Umbilical cord (tissue), 2 donors: ENCODE data around the gene POGZ. TPM values are rescaled to one million over a fixed set of nuclear protein-coding genes. Genes with fewer than 3 reads are reported as not detected.
"Not testable (repeated sequence)": the region's sequence is repeated elsewhere in the genome, so short reads cannot be mapped to it uniquely, and the experiment has no call there.

Experiments
- DNase-seq: peaks from one replicate; pipeline ENCODE4 v3.0.0-alpha.2; 2015; ENCODE audit warnings: low spot score
- total RNA-seq: library from RNA; depleted of rRNA; stranded (reverse); fragments of >200 nt; gene quantifications from one replicate; pipeline ENCODE4 v1.2.3, GENCODE V29; 2014; ENCODE audit warnings: low replicate concordance; ENCODE audit not compliant: insufficient read depth

The POGZ gene
- total RNA-seq, 1 donor from 2014 or later = 39.5 TPM

DNA sequence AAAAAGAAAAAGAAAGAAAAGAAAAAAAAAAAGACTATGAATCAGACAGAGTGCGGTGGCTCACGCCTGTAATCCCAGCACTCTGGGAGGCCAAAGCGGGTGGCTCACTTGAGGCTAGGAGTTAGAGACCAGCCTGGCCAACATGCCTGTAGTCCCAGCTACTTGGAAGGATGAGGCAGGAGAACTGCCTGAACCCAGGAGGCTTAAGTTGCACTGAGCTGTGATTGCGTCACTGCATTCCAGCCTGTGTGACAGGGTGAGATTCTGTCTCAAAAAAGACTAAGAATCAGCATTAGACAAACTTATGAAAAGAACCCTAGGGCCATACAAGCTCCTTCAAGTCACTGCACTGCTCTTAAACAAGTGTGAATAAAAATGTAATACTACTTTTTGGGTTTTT lies 43.1 kb downstream of the POGZ start:
- peak; percentile 83 for DNase-seq

DNA sequence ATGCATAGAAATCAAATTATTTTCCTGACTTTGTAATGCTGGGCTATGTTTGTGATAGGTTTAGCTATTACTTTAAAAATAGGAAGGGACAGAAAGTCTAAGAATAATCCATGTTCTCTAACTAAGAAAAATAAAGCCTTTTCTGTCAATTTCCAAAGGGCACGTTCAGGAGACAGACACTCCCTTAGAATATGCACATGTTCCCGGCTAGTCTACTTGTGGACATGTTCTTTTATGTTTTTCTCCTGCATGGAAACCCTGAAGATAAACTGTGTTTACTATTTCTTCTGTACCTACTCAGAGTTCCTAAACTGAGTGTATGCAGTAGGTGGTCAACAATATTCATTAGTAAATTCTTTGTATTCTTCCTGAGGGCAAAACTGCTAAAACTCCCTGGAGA lies 47.4 kb downstream of the POGZ start:
- no peak for DNase-seq

DNA sequence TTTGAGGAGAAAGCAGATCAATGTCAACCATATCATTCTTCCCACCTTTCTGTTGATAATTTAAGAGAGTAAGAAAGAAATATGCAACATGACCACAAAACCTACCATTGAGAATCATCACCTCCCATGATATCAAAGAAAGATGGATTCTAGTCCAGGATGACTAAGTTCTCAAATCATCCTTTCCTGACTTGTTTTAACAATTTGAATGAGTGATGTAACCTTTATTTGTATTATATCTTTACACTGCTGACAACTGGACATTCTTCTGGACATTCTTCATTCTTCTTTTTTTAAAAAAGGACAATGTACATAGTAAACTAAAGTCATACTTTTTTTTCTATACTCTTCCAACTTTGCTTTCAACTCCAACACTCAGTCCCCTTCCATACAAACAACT lies 50.4 kb downstream of the POGZ start:
- no peak for DNase-seq

DNA sequence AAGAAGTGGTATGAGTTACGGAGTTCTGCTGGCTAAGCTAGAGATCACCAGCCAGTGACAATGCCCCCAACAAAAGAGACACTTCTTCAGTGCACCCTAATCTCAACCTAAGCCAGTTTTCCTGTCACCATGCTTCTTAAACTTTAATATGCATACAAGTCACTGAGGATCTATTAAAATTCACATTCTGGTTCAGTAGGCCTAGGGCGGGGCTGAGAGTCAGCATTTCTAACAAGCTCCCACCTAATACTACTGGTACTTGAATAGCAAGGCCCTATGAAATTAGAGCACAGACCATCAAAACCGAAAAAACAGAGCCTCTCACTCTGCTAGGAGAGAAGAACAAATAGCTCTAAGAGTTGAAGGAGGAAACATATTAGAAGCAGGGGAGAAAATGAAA lies 52.0 kb downstream of the POGZ start:
- no peak for DNase-seq

DNA sequence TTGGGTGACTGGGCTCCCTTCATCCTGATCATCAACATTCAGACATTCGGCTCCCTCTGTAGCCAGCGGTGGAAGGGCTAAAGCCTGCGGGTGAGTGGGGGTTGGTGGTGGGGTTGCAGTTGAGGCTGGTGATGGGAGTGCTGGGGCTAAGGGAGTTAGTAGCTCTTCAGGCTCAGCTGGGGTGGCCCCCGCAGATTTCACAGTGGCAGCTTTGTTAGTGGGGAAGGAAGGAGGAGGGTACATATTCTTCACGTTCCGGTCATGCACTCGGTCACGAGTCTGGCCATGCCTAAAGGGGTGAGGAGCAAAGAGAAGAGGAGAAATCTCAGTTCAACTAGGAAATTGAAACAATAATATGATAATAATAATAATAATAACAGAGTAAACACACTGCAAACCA lies 53.1 kb downstream of the POGZ start:
- DNase-seq = no peak

DNA sequence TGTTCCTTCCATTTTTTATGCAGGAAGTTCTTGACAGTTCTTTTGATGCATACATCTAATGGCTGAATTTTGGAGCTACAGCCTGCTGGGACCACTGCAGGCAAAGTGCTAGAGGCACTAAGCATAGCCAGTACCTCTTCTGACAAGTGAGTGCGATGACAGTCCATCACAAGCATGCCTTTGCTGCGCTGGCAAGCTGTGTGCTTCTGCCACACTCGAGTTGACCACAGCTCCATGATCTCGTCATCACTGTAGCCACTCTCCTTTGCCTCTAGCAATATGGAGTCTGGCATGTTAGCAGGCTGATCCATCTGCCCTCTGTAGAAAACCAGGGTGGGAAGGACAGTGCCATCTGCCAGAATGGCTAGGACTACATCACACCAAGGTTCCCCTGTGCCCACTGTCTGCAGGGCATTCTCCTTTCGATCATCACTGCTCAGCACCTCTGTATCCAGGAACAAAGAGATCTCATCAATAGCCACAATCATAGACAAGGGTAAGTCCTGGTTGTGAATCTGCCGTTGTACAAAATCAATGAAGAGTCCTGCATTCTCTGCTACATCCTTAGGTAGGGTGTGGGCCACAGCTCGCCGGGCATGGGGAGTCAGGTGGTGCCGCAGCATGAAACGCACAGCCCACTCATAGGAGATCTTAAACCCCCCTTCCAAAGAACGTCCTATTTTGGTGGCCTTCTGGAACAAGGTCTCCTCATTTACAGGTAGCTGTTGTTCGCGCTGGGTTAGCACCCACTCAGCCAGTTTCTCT lies 53.9 kb downstream of the POGZ start:
- no peak for DNase-seq

DNA sequence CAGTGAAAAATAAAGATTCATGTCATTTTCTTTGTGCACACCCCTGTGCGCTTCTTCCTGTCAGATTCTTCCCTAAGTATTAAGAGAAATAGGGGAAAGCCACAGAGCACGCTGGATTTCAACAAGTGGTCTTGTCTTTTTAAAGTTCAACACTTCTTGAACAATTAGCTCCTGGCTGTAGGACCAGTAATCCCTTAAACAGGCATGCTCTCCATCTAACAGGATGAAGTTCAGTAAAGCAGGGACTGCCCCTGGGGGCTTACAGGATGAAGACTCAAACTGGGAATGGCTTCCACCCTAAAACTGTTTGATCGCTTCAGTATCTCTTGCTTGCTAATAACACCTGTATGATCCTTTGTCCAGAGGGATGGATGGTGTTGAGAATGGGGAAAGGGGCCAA lies 55.7 kb downstream of the POGZ start:
- no peak for DNase-seq

DNA sequence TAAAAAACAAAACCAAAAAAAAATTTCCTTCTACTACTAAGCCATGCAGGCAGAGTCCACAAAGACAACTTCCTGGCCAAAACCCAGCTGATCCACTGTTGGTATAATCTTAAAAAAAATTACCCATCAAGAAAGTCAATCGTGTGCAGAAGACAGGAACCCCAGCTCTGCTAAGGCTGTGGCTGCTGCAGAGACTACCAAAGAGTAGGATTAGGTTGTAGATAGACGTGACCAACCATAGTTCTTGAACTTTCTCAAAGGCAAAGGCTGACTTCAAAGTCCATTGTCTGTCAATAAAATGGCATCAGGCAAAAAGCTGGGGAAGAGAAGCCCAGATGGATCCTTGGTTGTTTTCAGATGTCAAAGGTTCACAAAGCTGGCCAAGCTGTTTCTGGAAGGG lies 56.5 kb downstream of the POGZ start:
- DNase-seq = no peak

DNA sequence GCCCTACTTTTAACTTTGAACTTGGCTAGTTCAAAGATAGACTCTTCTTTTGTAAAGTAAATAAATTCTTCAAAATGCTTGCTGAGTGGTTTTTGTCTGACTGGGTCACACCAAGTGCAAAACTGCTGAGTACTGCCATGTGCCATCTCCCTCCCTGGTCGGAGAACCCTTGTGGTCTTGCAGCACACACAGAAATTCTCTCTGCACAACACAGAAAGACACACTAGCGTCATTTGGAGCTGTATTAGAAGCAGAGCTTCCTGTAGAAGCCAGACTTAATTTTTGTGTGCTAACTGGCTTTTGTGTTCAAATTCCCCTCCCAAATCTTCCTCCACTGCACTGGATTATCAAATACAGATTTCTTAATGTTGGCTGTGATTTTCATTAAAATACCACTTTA lies 57.4 kb downstream of the POGZ start:
- DNase-seq = no peak

DNA sequence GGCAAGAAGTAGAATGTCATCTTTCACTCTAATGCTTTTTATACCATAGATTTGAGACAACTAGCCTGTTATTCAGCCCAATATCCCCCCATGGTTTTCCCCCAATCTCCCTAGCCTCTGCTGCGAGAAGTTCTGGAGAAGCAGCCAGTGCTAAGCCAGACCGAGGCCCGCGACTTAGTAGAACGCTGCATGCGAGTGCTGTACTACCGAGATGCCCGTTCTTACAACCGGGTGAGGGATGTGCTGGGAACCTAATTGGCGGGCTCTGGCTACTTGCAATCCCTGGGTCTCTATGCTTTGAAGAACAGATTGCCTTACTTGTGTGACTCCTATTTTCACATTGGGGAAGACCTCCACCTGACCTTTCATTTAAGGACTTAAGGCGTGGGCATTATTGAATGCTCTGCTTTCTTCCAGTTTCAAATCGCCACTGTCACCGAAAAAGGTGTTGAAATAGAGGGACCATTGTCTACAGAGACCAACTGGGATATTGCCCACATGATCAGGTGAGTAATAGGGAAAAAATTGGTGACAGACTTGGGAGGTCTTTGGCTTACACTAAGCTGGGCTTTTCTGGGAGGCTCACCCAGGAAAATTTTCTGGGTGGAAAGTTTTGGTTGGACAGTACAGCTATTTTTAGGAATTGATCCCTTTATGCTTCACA lies 58.0 kb downstream of the POGZ start:
- no peak for DNase-seq

DNA sequence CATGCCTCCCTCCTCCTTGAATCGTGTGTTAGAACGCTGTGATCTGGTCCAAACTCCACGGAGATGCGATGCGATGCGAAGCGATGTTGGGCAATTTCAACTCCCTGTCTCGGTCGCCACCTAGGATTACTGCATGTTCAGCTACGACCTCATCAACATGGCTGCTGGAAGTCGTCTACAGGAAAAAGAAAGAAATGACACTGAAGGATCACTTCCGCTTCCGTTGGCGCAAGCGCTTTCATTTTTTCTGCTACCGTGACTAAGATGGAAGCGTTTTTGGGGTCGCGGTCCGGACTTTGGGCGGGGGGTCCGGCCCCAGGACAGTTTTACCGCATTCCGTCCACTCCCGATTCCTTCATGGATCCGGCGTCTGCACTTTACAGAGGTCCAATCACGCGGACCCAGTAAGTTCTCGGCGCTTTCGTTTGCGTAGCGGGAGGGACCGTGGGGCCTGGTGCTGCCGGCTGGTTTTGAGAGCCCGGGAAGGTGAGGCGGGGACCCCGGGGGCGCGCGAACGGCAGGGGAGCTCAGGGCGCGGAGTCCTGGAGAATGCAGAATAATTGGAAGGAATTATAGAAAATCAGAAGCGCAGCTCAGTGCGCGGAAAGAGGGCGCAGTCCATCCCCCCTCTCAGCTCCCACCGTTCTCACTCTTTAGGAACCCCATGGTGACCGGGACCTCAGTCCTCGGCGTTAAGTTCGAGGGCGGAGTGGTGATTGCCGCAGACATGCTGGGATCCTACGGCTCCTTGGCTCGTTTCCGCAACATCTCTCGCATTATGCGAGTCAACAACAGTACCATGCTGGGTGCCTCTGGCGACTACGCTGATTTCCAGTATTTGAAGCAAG lies 59.7 kb downstream of the POGZ start, which contains the start of gene PSMB4:
PSMB4 (plus strand) TSS at position 250 of the 848 bp plus-strand sequence; CDS start at position 265, 15 bp downstream.
- DNase-seq = peak; percentile 97

DNA sequence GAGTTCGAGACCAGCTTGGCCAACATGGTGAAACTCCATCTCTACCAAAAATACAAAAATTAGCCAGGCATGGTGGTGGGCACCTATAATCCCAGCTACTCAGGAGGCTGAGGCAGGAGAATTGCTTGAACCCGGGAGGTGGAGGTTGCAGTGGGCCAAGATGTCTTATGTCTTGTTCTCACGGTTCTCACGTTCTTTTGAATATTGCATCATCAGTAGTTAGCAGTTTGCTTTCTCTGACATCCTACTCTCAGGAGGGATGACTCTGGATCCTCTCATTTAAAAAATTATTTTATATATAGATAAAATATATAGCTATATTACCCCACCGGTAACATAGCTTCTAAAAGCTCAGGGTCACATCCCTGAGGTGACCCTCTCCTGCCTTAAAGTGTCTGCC lies 63.0 kb downstream of the POGZ start:
- not testable (repeated sequence) for DNase-seq

DNA sequence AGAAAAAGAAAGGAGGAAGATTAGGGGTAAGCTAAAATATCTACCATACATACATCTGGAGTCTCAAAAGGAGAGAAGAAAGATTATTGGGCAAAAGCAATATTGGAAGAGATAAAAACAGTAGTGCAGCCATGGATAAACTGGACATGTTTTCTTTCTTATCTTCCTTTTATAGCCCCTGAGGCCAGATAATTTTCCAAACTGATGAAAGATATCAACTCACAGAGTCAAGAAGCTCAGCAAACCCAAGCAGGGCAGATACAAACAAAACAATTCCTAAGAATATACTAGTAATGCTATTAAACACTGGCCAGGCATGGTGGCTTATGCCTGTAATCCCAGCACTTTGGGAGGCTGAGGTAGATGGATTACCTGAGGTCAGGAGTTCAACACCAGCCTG lies 65.7 kb downstream of the POGZ start:
- DNase-seq = no peak

DNA sequence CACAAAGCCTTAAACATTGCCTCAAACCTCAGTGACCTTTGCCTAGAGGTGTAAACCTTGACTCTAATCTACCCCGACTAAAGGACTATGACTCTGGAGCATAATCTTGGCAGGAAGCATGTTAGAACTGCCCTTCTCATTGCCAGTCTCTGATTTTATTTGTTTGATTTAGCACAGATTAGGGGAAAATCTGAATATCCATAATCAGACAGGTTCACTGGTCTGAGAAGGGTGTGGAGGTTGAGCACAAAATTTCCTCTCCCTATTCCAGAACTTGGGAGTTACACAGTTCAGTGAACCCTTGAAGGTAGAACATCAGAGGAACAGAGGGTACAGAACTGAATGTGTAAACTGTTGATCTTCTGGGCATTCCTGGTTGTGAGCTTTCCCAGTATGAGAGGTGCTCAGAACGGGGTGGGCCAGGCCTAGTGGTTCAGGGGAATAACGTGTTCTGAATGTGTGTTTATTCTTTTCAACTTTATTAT lies 68.2 kb downstream of the POGZ start:
- DNase-seq = no peak

DNA sequence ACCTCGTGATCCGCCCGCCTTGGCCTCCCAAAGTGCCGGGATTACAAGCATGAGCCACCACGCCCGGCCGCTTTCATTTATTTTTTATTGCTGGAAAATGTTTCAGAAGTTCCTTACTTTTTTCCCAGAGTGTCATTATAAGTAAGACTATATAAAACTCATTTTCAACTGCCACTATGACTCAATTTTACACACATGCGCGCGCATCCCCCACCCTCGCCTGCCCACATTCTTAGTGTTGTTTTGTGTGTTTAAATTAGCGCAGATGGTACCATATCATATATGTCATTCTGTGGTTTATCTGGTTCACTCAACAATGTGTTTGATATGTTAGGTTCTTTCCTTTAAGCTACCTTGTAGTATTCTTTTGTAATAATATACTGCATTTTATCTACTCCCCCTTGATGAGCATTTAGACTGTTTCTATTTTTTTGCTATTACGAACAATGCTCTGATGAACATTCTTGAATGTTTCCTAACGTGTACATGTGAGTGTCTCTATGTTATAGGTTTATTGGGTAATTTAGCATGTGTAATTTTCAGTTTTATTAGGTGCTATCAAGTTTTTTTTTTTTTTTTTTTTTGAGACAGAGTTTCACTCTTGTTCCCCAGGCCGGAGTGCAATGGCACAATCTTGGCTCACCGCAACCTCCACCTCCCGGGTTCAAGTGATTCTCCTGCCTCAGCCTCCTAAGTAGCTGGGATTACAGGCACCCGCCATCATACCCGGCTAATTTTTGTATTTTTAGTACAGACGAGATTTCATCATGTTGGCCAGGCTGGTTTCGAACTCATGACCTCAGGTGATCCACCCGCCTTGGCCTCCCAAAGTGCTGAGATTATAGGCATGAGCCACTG lies 68.8 kb downstream of the POGZ start:
- not testable (repeated sequence) for DNase-seq

DNA sequence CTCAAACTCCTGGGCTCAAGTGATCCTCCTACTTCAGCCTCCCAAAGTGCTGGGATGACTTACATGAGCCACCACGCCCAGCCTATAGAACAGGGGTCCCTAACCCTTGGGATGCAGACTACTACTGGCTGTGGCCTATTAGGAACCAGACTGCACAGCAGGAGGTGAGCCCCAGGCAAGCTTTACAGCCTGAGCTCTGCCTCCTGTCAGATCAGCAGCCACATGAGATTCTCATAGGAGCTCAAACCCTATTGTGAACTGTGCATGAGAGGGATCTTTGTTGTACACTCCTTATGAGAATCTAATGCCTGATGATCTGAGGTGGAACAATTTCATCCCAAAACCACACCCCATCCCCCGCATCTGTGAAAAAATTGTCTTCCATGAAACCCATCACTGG lies 73.3 kb downstream of the POGZ start:
- no peak for DNase-seq

DNA sequence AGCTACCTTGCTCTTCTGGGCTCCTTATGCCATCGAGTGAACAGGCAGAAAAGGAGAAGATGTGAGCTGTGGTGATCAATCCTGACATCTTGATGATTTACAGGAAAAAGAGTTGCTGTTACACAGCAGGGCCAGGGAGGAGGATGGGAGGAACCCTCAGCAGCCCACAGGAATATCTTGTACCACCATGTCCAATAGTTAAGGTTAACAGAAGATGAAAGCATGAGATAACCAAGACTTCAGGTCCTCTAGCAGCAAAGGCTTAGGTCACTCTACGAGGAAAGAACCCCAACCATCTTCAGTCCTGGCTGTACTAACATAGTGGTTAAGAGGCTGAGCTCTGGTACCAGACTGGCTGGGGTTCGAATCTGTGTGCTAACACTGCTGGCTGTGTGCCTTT lies 74.7 kb downstream of the POGZ start:
- no peak for DNase-seq

DNA sequence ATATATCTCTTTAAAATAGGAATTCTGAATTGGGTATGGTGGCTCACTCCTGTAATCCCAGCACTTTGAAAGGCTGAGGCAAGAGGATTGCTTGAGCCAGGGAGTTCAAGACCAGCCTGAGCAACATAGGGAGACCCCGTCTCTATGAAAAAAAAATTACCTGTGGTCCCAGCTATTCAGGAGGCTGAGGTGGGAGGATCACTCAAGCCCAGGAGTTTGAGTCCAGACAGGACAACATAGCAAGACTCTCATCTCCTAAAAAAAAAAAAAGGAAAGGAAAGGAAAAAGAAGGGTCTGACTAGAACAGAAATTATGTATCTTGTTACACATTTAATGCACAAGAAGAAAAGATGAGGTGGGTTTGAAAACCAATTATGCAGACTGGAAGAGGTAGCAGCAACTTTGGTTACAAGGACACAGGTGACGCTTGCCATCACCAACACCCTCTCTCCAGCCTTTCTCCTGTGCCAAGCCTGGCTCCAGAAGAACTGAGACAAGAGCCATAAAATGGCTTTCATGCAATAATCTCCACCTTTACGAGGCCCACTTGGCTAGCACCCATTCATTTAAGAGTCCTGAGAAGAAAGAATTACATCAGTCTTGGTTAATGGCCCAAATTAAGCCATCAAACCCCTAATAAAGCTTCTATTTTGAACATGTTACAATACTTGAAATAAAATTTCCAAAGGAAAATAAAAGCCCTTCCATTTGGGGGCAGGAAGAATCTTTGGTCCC lies 82.0 kb downstream of the POGZ start:
- DNase-seq = no peak

DNA sequence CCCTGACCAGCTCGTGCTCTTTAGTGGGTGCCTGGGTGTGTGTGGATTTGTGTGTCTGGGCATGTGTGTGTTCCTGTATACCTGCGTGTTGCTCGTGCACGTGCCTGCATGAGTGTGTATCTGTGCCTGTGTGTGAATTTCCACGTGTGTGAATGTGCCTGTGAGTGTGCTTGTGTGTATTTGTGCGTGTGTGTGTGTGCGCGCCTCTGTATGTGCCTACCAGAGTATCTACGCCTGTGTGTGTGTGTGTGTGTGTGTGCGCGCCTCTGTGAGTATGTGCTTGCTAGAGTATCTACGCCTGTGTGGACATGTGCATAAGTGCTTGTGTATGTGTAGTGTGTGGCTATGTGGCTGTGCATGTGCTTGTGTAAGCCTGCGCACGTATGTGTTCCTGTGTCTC lies 86.1 kb downstream of the POGZ start:
- no peak for DNase-seq
